AML-193 (cell line): ENCODE measurements around the gene KRTAP4-4.

ENCODE experiments used
- DNase-seq, 2 experiments: peaks; one replicate each; lab custom pipeline; 2025; lab: John Stamatoyannopoulos, UW

The KRTAP4-4 gene

GRCh38 chr17:41111151-41111885 lies 49.2 kb downstream of the KRTAP4-4 start:
- DNase-seq: no peak
